ENCODE data around the gene MRPL21. TPM values are rescaled to one million over a fixed set of nuclear protein-coding genes. Genes with fewer than 3 reads are reported as not detected.

Gene MRPL21
- total RNA-seq, 1 donor from 2014 or later = 69.1 TPM

DNA sequence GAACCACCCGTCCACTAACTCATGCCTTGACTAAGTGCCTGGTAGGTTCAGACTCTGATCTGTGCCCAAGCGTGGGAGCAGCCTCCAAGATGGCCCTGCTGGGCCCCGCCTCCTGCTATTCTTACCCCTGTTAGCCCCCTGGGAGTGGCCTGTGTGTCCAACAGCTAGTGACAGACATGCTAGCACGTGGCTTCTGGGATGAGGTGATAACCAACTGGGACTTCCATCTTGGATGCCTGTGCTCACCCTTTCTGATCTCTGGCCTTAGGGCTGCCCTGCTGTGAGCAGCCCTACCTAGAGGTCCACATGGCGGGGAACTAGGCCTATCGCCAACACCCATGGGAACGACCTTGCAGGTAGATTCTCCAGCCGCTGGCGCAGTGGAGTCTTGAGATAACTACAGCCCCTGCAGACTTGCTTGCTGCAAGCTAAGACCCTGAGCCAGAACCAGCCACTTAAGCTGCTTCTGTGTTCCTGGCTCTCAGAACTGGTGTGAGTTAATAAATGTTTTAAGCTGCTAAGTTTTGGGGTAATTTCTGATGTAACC lies 2.7 kb downstream of the MRPL21 start:
- no peak overlapping the region for H3K4me2 ChIP-seq (ENCODE audit: low read length)
- no peak overlapping the region for H3K4me3 ChIP-seq (ENCODE audit: insufficient read depth, low read depth, low read length)
- H3K9me3 Mint-ChIP-seq (ENCODE audit: unreplicated experiment) = no peaks in the 10 kb centered on the region
- H3K36me3 ChIP-seq (ENCODE audit: insufficient read depth, low read length) = peaks cover 17% of the 10 kb centered on the region
- FAIRE-seq (no peak), DNase-seq (ENCODE audit: low read depth) (no peak)
- H3K9ac ChIP-seq (ENCODE audit: low read length) = no peak overlapping the region
- no peak overlapping the region for H3K27ac Mint-ChIP-seq (ENCODE audit: unreplicated experiment)
- peaks cover 11% of the 10 kb centered on the region for H3K36me3 Mint-ChIP-seq (ENCODE audit: low read depth, unreplicated experiment)
- no peak overlapping the region for H2AFZ ChIP-seq (ENCODE audit: low read depth, low read length)
- TF ChIP-seq EZH2 (IDR thresholded peaks at IDR 0.05; ENCODE audit: insufficient read depth, low read length) = no peak
- TF ChIP-seq, protein P1, sequence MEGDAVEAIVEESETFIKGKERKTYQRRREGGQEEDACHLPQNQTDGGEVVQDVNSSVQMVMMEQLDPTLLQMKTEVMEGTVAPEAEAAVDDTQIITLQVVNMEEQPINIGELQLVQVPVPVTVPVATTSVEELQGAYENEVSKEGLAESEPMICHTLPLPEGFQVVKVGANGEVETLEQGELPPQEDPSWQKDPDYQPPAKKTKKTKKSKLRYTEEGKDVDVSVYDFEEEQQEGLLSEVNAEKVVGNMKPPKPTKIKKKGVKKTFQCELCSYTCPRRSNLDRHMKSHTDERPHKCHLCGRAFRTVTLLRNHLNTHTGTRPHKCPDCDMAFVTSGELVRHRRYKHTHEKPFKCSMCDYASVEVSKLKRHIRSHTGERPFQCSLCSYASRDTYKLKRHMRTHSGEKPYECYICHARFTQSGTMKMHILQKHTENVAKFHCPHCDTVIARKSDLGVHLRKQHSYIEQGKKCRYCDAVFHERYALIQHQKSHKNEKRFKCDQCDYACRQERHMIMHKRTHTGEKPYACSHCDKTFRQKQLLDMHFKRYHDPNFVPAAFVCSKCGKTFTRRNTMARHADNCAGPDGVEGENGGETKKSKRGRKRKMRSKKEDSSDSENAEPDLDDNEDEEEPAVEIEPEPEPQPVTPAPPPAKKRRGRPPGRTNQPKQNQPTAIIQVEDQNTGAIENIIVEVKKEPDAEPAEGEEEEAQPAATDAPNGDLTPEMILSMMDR (IDR thresholded peaks at IDR 0.05; ENCODE audit: insufficient read depth, low read depth, low read length) = no peak
- H3K27ac ChIP-seq (ENCODE audit: low read depth, low read length) = no peak overlapping the region
- no peaks in the 10 kb centered on the region for H3K9me3 ChIP-seq (ENCODE audit: insufficient read depth, low read depth, low read length)
- H3K79me2 ChIP-seq (ENCODE audit: insufficient read depth, low read length) = peaks cover 58% of the 10 kb centered on the region
- no peak overlapping the region for H3K4me3 Mint-ChIP-seq (ENCODE audit: unreplicated experiment)
- H3K4me1 Mint-ChIP-seq (ENCODE audit: low read depth, unreplicated experiment) = peaks cover 16% of the 10 kb centered on the region
- peaks cover 3% of the 10 kb centered on the region for H3K4me1 ChIP-seq (ENCODE audit: insufficient read depth, low read length)
- H3K27me3 ChIP-seq (ENCODE audit: insufficient read depth, low read length) = no peaks in the 10 kb centered on the region
- H3K27me3 Mint-ChIP-seq (ENCODE audit: low read depth, unreplicated experiment) = no peaks in the 10 kb centered on the region
- peaks cover 63% of the 10 kb centered on the region for H4K20me1 ChIP-seq (ENCODE audit: insufficient read depth, low read length)

- TF ChIP-seq, protein P1 (IDR thresholded peaks at IDR 0.05; ENCODE audit: insufficient read depth, low read depth, low read length) = no peak
- TF ChIP-seq EZH2 (IDR thresholded peaks at IDR 0.05; ENCODE audit: insufficient read depth, low read length) = no peak
- H3K9me3 ChIP-seq (ENCODE audit: insufficient read depth, low read depth, low read length) = no peaks in the 10 kb centered on the region
- H3K27me3 Mint-ChIP-seq (ENCODE audit: low read depth, unreplicated experiment) = no peaks in the 10 kb centered on the region
- H2AFZ ChIP-seq (ENCODE audit: low read depth, low read length) = no peak overlapping the region
- H3K4me3 Mint-ChIP-seq (ENCODE audit: unreplicated experiment) = no peak overlapping the region
- H3K4me1 ChIP-seq (ENCODE audit: insufficient read depth, low read length) = no peaks in the 10 kb centered on the region
- no peak overlapping the region for H3K4me3 ChIP-seq (ENCODE audit: insufficient read depth, low read depth, low read length)
- peaks cover 33% of the 10 kb centered on the region for H3K36me3 ChIP-seq (ENCODE audit: insufficient read depth, low read length)
- peaks cover under 1% of the 10 kb centered on the region for H3K4me1 Mint-ChIP-seq (ENCODE audit: low read depth, unreplicated experiment)
- no peaks in the 10 kb centered on the region for H3K27me3 ChIP-seq (ENCODE audit: insufficient read depth, low read length)
- peaks cover 14% of the 10 kb centered on the region for H3K36me3 Mint-ChIP-seq (ENCODE audit: low read depth, unreplicated experiment)
- H3K27ac ChIP-seq (ENCODE audit: low read depth, low read length) = no peak overlapping the region
- FAIRE-seq (no peak), DNase-seq (ENCODE audit: low read depth) (no peak)
- no peak overlapping the region for H3K9ac ChIP-seq (ENCODE audit: low read length)
- H3K27ac Mint-ChIP-seq (ENCODE audit: unreplicated experiment) = no peak overlapping the region
- H3K79me2 ChIP-seq (ENCODE audit: insufficient read depth, low read length) = peaks cover 25% of the 10 kb centered on the region
- H3K9me3 Mint-ChIP-seq (ENCODE audit: unreplicated experiment) = no peaks in the 10 kb centered on the region
- peaks cover 58% of the 10 kb centered on the region for H4K20me1 ChIP-seq (ENCODE audit: insufficient read depth, low read length)
- H3K4me2 ChIP-seq (ENCODE audit: low read length) = no peak overlapping the region
Observed at GRCh38 chr11:68897441-68897840, 6.2 kb downstream of the MRPL21 start.

GRCh38 chr11:68896171-68896959 lies 7.3 kb downstream of the MRPL21 start:
- no peak overlapping the region for H3K9ac ChIP-seq (ENCODE audit: low read length)
- H3K4me3 ChIP-seq (ENCODE audit: insufficient read depth, low read depth, low read length) = no peak overlapping the region
- Mint-ChIP-seq H3K4me3 (ENCODE audit: unreplicated experiment) (no peak overlapping the region), H3K36me3 (ENCODE audit: low read depth, unreplicated experiment) (peaks cover 15% of the 10 kb centered on the region), H3K9me3 (ENCODE audit: unreplicated experiment) (no peaks in the 10 kb centered on the region), H3K4me1 (ENCODE audit: low read depth, unreplicated experiment) (no peaks in the 10 kb centered on the region), H3K27ac (ENCODE audit: unreplicated experiment) (no peak overlapping the region), H3K27me3 (ENCODE audit: low read depth, unreplicated experiment) (no peaks in the 10 kb centered on the region)
- H3K4me2 ChIP-seq (ENCODE audit: low read length) = no peak overlapping the region
- FAIRE-seq (no peak), DNase-seq (ENCODE audit: low read depth) (no peak)
- H2AFZ ChIP-seq (ENCODE audit: low read depth, low read length) = no peak overlapping the region
- peaks cover 33% of the 10 kb centered on the region for H3K36me3 ChIP-seq (ENCODE audit: insufficient read depth, low read length)
- H3K27ac ChIP-seq (ENCODE audit: low read depth, low read length) = no peak overlapping the region
- H4K20me1 ChIP-seq (ENCODE audit: insufficient read depth, low read length) = peaks cover 55% of the 10 kb centered on the region
- H3K79me2 ChIP-seq (ENCODE audit: insufficient read depth, low read length) = peaks cover 14% of the 10 kb centered on the region
- TF ChIP-seq EZH2 (IDR thresholded peaks at IDR 0.05; ENCODE audit: insufficient read depth, low read length) = no peak
- TF ChIP-seq, protein P1 (IDR thresholded peaks at IDR 0.05; ENCODE audit: insufficient read depth, low read depth, low read length) = no peak
- peaks cover 6% of the 10 kb centered on the region for H3K4me1 ChIP-seq (ENCODE audit: insufficient read depth, low read length)
- no peaks in the 10 kb centered on the region for H3K9me3 ChIP-seq (ENCODE audit: insufficient read depth, low read depth, low read length)
- H3K27me3 ChIP-seq (ENCODE audit: insufficient read depth, low read length) = no peaks in the 10 kb centered on the region

Data from astrocyte (in vitro differentiated cells and primary cell).